HCT116 (cell line): Measurements from ENCODE around the gene DAPK3.

ENCODE experiments used
- CEBPB ChIP-seq: IDR thresholded peaks from 2 replicates; pipeline ENCODE4 v1.6.1; 2012; ENCODE audit warnings: low read depth
- CTCF ChIP-seq, 3 experiments: fragments of 200-600 bp in 1 of 3; sonication (generic) in 1 of 3; IDR thresholded peaks in 2 of 3; conservative IDR thresholded peaks in 1 of 3; 2 replicates each; pipeline ENCODE4 v1.5.1; 2012 to 2017; ENCODE audit warnings: low read depth in 2 of 3, low read length in 2 of 3, antibody characterized with exemption in 1 of 3, borderline replicate concordance in 1 of 3, control low read depth in 1 of 3, mild to moderate bottlenecking in 1 of 3, mixed read lengths in 1 of 3, mixed run types in 1 of 3, moderate library complexity in 1 of 3; ENCODE audit not compliant: insufficient read depth in 1 of 3
- EZH2 ChIP-seq: fragments of 200-600 bp; sonication (generic); IDR thresholded peaks from 2 replicates; pipeline ENCODE4 v1.6.1; 2017; ENCODE audit warnings: antibody characterized with exemption, mixed run types
- FOSL1 ChIP-seq: IDR thresholded peaks from 2 replicates; pipeline ENCODE4 v1.6.1; 2012; ENCODE audit warnings: low read depth
- POLR2A ChIP-seq: IDR thresholded peaks from 2 replicates; pipeline ENCODE4 v1.7.0; 2011; ENCODE audit warnings: borderline replicate concordance; ENCODE audit not compliant: insufficient read depth, insufficient read length; ENCODE audit errors: extremely low read depth
- SRF ChIP-seq: IDR thresholded peaks from 2 replicates; pipeline ENCODE4 v1.6.1; 2012; ENCODE audit warnings: low read depth
- ZBTB33 ChIP-seq: IDR thresholded peaks from 2 replicates; pipeline ENCODE4 v1.6.1; 2011; ENCODE audit warnings: mild to moderate bottlenecking, low read length, moderate library complexity; ENCODE audit not compliant: insufficient replicate concordance; ENCODE audit errors: extremely low read depth

- TF ChIP-seq CTCF (IDR thresholded peaks at IDR 0.05 in 2 of 3, conservative IDR thresholded peaks at IDR 0.05 in 1 of 3; ENCODE audit: borderline replicate concordance in 1 of 3, insufficient read depth in 1 of 3, low read depth in 2 of 3, low read length in 2 of 3): no peak
- TF ChIP-seq EZH2: no peak
- no peak for TF ChIP-seq ZBTB33
- TF ChIP-seq POLR2A: no peak
- no peak for TF ChIP-seq CEBPB
- no peak for TF ChIP-seq FOSL1
- TF ChIP-seq SRF: no peak
These were observed 39.9 kb downstream of the DAPK3 start for GRCh38 chr19:3931041-3931440.
